ENCODE measurements around the gene AGO1. TPM values are rescaled to one million over a fixed set of nuclear protein-coding genes. Genes with fewer than 3 reads are reported as not detected.
"Not testable (repeated sequence)": the region's sequence is repeated elsewhere in the genome, so short reads cannot be mapped to it uniquely, and the experiment has no call there.

AGO1 gene
- total and polyA plus RNA-seq, 8 donors, result 20.8 to 29.7 (median 22.3) TPM

- Histone ChIP-seq H3K36me3 (peaks cover 0 to 4% of the 10 kb centered on the region in 2 donors), H3K4me1 (peaks cover 0 to 54% of the 10 kb centered on the region in 2 donors), H3K27ac (peak overlapping the region in 1 of 2 donors; percentile 61), H3K9me3 (no peaks in the 10 kb centered on the region), H3K27me3 (no peaks in the 10 kb centered on the region), H3K4me3 (no peak overlapping the region)
- intact Hi-C loops (cut with DNase I), result no loop called here
- TF ChIP-seq CTCF (IDR thresholded peaks at IDR 0.05), result no peak
- ATAC-seq (peak; percentile 53), DNase-seq (no peak)
Observed at GRCh38 chr1:35864813-35865212, 18.2 kb upstream of the AGO1 start.

- no peak for DNase-seq
- Histone ChIP-seq H3K9me3 (no peaks in the 10 kb centered on the region), H3K27me3 (no peaks in the 10 kb centered on the region), H3K27ac (no peak overlapping the region), H3K4me1 (peaks cover 0 to 40% of the 10 kb centered on the region in 2 donors), H3K36me3 (peaks cover 0 to 4% of the 10 kb centered on the region in 2 donors), H3K4me3 (no peak overlapping the region)
- ATAC-seq, result peak; percentile 16
- intact Hi-C loops (cut with DNase I), result no loop called here
- TF ChIP-seq CTCF (IDR thresholded peaks at IDR 0.05), result no peak
Observed at GRCh38 chr1:35866991-35867390, 16.0 kb upstream of the AGO1 start.

GRCh38 chr1:35869245-35869950 is 13.6 kb upstream of the AGO1 start:
- H3K27ac ChIP-seq; H3K27me3 ChIP-seq; H3K4me3 ChIP-seq; DNase-seq; H3K9me3 ChIP-seq; H3K36me3 ChIP-seq; ATAC-seq; intact Hi-C loops (cut with DNase I): not testable (repeated sequence)
- H3K4me1 ChIP-seq, result peaks cover 0 to 27% of the 10 kb centered on the region in 2 donors

GRCh38 chr1:35870651-35871309 is 12.2 kb upstream of the AGO1 start:
- DNase-seq (no peak), ATAC-seq (no peak)
- Histone ChIP-seq H3K4me1 (peaks cover 0 to 13% of the 10 kb centered on the region in 2 donors), H3K4me3 (no peak overlapping the region), H3K9me3 (no peaks in the 10 kb centered on the region), H3K27ac (no peak overlapping the region), H3K27me3 (no peaks in the 10 kb centered on the region), H3K36me3 (no peaks in the 10 kb centered on the region)
- no peak for TF ChIP-seq CTCF (IDR thresholded peaks at IDR 0.05)
- intact Hi-C loops (cut with DNase I), result no loop called here

- no peaks in the 10 kb centered on the region for H3K4me1 ChIP-seq
- no peak overlapping the region for H3K4me3 ChIP-seq
- H3K9me3 ChIP-seq, result no peaks in the 10 kb centered on the region
- no peak overlapping the region for H3K27ac ChIP-seq
- intact Hi-C loops (cut with DNase I), result no loop called here
- no peaks in the 10 kb centered on the region for H3K27me3 ChIP-seq
- TF ChIP-seq CTCF (IDR thresholded peaks at IDR 0.05), result no peak
- DNase-seq, result no peak
- no peaks in the 10 kb centered on the region for H3K36me3 ChIP-seq
- ATAC-seq, result no peak
Observed at GRCh38 chr1:35873243-35873750, 9.7 kb upstream of the AGO1 start.

GRCh38 chr1:35874115-35874514 is 8.9 kb upstream of the AGO1 start:
- H3K4me1 ChIP-seq; H3K9me3 ChIP-seq; DNase-seq; ATAC-seq; H3K36me3 ChIP-seq; H3K4me3 ChIP-seq; H3K27me3 ChIP-seq; intact Hi-C loops (cut with DNase I); H3K27ac ChIP-seq: not testable (repeated sequence)

Data from left lung (tissue), 10 donors.